GM18517 (cell line): ENCODE measurements around the gene NPHP4.
"Not testable (repeated sequence)": the region's sequence is repeated elsewhere in the genome, so short reads cannot be mapped to it uniquely, and the experiment has no call there.

Experiments
- ATAC-seq: cut with Tn5 transposase; IDR thresholded peaks from one replicate; pipeline ENCODE4 v1.9.1; 2021; ENCODE audit warnings: mild to moderate bottlenecking, moderate library complexity; ENCODE audit not compliant: unreplicated experiment

The NPHP4 gene

GRCh38 chr1:5898266-5898665 is 94.0 kb downstream of the NPHP4 start:
- no peak for ATAC-seq

GRCh38 chr1:5896706-5897660 is 95.2 kb downstream of the NPHP4 start:
- no peak for ATAC-seq

GRCh38 chr1:5895446-5896406 is 96.5 kb downstream of the NPHP4 start:
- no peak for ATAC-seq

- ATAC-seq, result not testable (repeated sequence)
Measured at GRCh38 chr1:5893699-5894278, 98.4 kb downstream of the NPHP4 start.

GRCh38 chr1:5892329-5892728 is 99.9 kb downstream of the NPHP4 start:
- ATAC-seq, result no peak

GRCh38 chr1:5891736-5892135 is 100.5 kb downstream of the NPHP4 start:
- no peak for ATAC-seq

- no peak for ATAC-seq
Measured at GRCh38 chr1:5891137-5891536, 101.1 kb downstream of the NPHP4 start.

GRCh38 chr1:5890346-5891106 is 101.7 kb downstream of the NPHP4 start:
- no peak for ATAC-seq

GRCh38 chr1:5889901-5890300 is 102.3 kb downstream of the NPHP4 start:
- ATAC-seq, result no peak

- ATAC-seq, result no peak
Measured at GRCh38 chr1:5889462-5889861, 102.8 kb downstream of the NPHP4 start.

GRCh38 chr1:5888606-5889211 is 103.5 kb downstream of the NPHP4 start:
- no peak for ATAC-seq

- no peak for ATAC-seq
Measured at GRCh38 chr1:5887971-5888361, 104.3 kb downstream of the NPHP4 start.

GRCh38 chr1:5887349-5887970 is 104.8 kb downstream of the NPHP4 start:
- ATAC-seq, result no peak

GRCh38 chr1:5886541-5887348 is 105.5 kb downstream of the NPHP4 start:
- ATAC-seq, result no peak

GRCh38 chr1:5886140-5886483 is 106.1 kb downstream of the NPHP4 start:
- ATAC-seq, result no peak

- ATAC-seq, result no peak
Measured at GRCh38 chr1:5885471-5886139, 106.6 kb downstream of the NPHP4 start.

GRCh38 chr1:5884110-5884509 is 108.1 kb downstream of the NPHP4 start:
- ATAC-seq, result no peak
